Gastroesophageal sphincter (tissue), 4 donors: ENCODE data around the gene FBXO22. TPM values are rescaled to one million over a fixed set of nuclear protein-coding genes. Genes with fewer than 3 reads are reported as not detected.

Source experiments
- ATAC-seq: fragments of 150-250 bp; one replicate; pipeline ENCODE4 v1.9.1; 2016; ENCODE audit warnings: mild to moderate bottlenecking, moderate library complexity
- H3K27ac ChIP-seq, 4 donors: fragments of 200-600 bp; sonication (generic) in 3 of 4; 1 replicate in 3 of 4; 2 replicates in 1 of 4; pipeline ENCODE4 v1.5.1; 2016 to 2019
- H3K27me3 ChIP-seq: fragments of 200-600 bp; sonication (generic); one replicate; pipeline ENCODE4 v1.5.1; 2019
- H3K36me3 ChIP-seq, 2 donors: fragments of 200-600 bp; sonication (generic); one replicate each; pipeline ENCODE4 v1.5.1; 2019; ENCODE audit warnings: control low read depth in 1 of 2
- H3K4me1 ChIP-seq, 3 donors: fragments of 200-600 bp; sonication (generic); 1 replicate in 2 of 3; 2 replicates in 1 of 3; pipeline ENCODE4 v1.5.1; 2016 to 2019; ENCODE audit warnings: control low read depth in 2 of 3
- H3K4me3 ChIP-seq, 2 donors: fragments of 200-600 bp; sonication (generic); one replicate each; pipeline ENCODE4 v1.5.1; 2019; ENCODE audit warnings: mild to moderate bottlenecking in 1 of 2, moderate library complexity in 1 of 2
- H3K9me3 ChIP-seq, 3 donors: fragments of 200-600 bp; sonication (generic); one replicate each; pipeline ENCODE4 v1.5.1; 2017 to 2019; ENCODE audit warnings: control low read depth in 2 of 3
- CTCF ChIP-seq, 4 experiments: fragments of 200-600 bp in 2 of 4; fragments of 450-650 bp in 2 of 4; sonication (generic) in 1 of 4; IDR thresholded peaks; one replicate each; pipeline ENCODE4 v1.5.1; 2017 to 2019; ENCODE audit warnings: antibody characterized with exemption in 4 of 4, mild to moderate bottlenecking in 2 of 4, moderate library complexity in 2 of 4
- EP300 ChIP-seq: sonication (generic); formaldehyde crosslinking; IDR thresholded peaks from one replicate; pipeline ENCODE4 v1.6.1; 2017; ENCODE audit warnings: antibody characterized with exemption, mild to moderate bottlenecking
- POLR2A ChIP-seq, 2 donors: fragments of 450-650 bp; IDR thresholded peaks; one replicate each; pipeline ENCODE4 v1.6.1; 2017; ENCODE audit warnings: antibody characterized with exemption in 2 of 2, mild to moderate bottlenecking in 2 of 2, moderate library complexity in 1 of 2
- POLR2AphosphoS5 ChIP-seq: sonication (generic); formaldehyde crosslinking; IDR thresholded peaks from one replicate; pipeline ENCODE4 v1.6.1; 2017; ENCODE audit warnings: antibody characterized with exemption
- WGBS, 2 donors: methylation state at CpG; one replicate each; pipeline ENCODE4 v1.1.5; 2018; ENCODE audit warnings: low coverage in 1 of 2; 5-methylcytosine and 5-hydroxymethylcytosine counted together
- small RNA-seq, 4 donors: library from RNA; depleted of rRNA; stranded (forward); fragments of <200 nt; gene quantifications; one replicate each; pipeline ENCODE3, GENCODE V24; 2016
- total RNA-seq, 4 donors: library from RNA; depleted of rRNA; stranded (reverse); fragments of >200 nt; gene quantifications; one replicate each; pipeline ENCODE4 v1.1.0, GENCODE V29; 2016

FBXO22 gene
- total RNA-seq, 4 donors from 2014 or later, result 12.9 to 25.5 (median 19.1) TPM

- WGBS, 2 donors, result 57 to 60% methylated on average over 1 to 6 of the region's 7 CpGs
- no peaks in the 10 kb centered on the region for H3K9me3 ChIP-seq
- TF ChIP-seq POLR2AphosphoS5 (no peak), EP300 (no peak), CTCF (IDR thresholded peaks at IDR 0.05) (no peak), POLR2A (IDR thresholded peaks at IDR 0.05) (no peak)
Measured at GRCh38 chr15:75989875-75990274, 86.2 kb downstream of the FBXO22 start.

More at GRCh38 chr15:75989875-75990274, 86.2 kb downstream of the FBXO22 start:
- Histone ChIP-seq H3K27ac (no peak overlapping the region), H3K4me1 (no peaks in the 10 kb centered on the region), H3K27me3 (no peaks in the 10 kb centered on the region), H3K36me3 (no peaks in the 10 kb centered on the region), H3K4me3 (no peak overlapping the region)
- no peak for ATAC-seq

Small RNA genes within 50 kb of the gene (small RNA-seq; reads per million reads assigned to genes)
- gene RN7SL510P, result 0 reads per million in 4 donors

Other genes starting within 250 kb of the FBXO22 start
- 100 to 1,000 TPM in 3 of 4 donors, 10 to 100 TPM in 1; 98.7 to 396 (median 151) TPM for gene CSPG4, start 191.0 kb upstream of the FBXO22 start, total RNA-seq
- 10 to 100 TPM; 50.6 to 92.2 (median 65.5) TPM for gene UBE2Q2, start 60.4 kb upstream of the FBXO22 start, total RNA-seq
- under 1 TPM in 2 of 4 donors, not detected in 2; 0.12 to 0.13 TPM for gene NRG4, start 108.5 kb downstream of the FBXO22 start, total RNA-seq
- under 1 TPM in 1 of 4 donors, not detected in 3; 0.77 TPM for gene TMEM266, start 156.1 kb downstream of the FBXO22 start, total RNA-seq